ENCODE measurements around the gene CABYR. TPM values are rescaled to one million over a fixed set of nuclear protein-coding genes. Genes with fewer than 3 reads are reported as not detected.

Gene CABYR
- total and polyA plus RNA-seq, 9 donors: 1.1 to 8.1 (median 2.0) TPM; not detected in 1

DNA sequence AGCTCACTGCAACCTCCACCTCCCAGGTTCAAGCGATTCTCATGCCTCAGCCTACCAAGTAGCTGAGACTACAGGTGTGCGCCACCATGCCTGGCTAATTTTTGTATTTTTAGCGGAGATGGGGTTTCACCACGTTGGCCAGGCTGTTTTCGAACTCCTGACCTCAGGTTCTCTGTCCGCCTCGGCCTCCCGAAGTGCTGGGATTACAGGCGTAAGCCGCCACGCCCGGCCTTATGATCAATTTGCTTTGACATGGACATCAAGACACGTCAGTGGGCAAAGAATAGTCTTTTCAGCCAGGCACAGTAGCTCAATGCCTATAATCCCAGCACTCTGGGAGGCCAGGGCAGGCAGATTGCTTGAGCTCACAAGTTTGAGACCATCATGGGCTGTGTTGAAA lies 48.0 kb upstream of the CABYR start:
- Histone ChIP-seq H3K36me3 (no peaks in the 10 kb centered on the region), H3K27ac (no peak overlapping the region), H3K9me3 (no peaks in the 10 kb centered on the region), H3K4me1 (ENCODE audit: insufficient read depth) (no peaks in the 10 kb centered on the region), H3K4me3 (no peak overlapping the region), H3K27me3 (no peaks in the 10 kb centered on the region)
- DNase-seq: no peak
- intact Hi-C loops (cut with DNase I): no loop called here
- TF ChIP-seq EP300 (IDR thresholded peaks at IDR 0.05) (no peak), POLR2A (IDR thresholded peaks at IDR 0.05) (no peak)
- TF ChIP-seq, protein P1, sequence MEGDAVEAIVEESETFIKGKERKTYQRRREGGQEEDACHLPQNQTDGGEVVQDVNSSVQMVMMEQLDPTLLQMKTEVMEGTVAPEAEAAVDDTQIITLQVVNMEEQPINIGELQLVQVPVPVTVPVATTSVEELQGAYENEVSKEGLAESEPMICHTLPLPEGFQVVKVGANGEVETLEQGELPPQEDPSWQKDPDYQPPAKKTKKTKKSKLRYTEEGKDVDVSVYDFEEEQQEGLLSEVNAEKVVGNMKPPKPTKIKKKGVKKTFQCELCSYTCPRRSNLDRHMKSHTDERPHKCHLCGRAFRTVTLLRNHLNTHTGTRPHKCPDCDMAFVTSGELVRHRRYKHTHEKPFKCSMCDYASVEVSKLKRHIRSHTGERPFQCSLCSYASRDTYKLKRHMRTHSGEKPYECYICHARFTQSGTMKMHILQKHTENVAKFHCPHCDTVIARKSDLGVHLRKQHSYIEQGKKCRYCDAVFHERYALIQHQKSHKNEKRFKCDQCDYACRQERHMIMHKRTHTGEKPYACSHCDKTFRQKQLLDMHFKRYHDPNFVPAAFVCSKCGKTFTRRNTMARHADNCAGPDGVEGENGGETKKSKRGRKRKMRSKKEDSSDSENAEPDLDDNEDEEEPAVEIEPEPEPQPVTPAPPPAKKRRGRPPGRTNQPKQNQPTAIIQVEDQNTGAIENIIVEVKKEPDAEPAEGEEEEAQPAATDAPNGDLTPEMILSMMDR (IDR thresholded peaks at IDR 0.05): no peak
- WGBS, 3 donors: 97 to 98% (median 98%) methylated on average over 13 of the region's 13 CpGs

DNA sequence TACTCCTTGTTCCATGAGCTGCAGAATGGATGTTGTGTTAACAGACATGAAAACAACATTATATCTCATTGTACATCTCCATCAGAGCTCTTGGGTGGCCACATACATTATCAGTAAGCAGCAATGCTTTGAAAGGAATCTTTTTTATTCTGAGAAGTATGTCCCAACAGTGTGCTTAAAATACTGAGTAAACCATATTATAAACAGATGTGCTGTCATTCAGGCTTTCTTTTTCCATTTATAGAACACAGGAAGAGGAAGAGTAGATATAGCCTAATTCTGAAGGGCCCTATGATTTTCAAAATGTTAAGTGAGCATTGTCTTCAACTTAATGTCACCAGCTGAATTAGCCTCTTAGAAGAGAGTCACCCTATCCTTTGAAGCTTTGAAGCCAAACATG lies 44.3 kb upstream of the CABYR start:
- H3K4me3 ChIP-seq: no peak overlapping the region
- intact Hi-C loops (cut with DNase I): no loop called here
- DNase-seq: no peak

DNA sequence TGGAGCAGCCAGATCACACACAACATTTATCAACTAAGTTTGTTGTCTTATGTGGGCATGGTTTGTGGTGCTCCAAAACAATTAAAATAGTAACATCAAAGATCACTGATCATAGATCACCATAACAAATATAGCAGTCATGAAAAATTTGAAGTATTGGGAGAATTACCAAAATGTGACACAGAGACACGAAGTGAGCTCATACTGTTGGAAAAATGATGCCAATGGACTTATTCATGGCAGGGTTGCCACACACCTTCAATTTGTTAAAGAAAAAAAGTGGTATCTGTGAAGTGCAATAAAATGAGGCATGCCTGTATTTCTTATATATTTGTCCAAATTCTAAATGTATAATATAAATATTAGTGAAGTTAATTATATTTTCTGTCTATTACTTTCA lies 42.9 kb upstream of the CABYR start:
- peaks cover 3% of the 10 kb centered on the region in 2 donors for H3K9me3 ChIP-seq
- DNase-seq: no peak
- H3K36me3 ChIP-seq: no peaks in the 10 kb centered on the region
- intact Hi-C loops (cut with DNase I): no loop called here
- H3K27ac ChIP-seq: no peak overlapping the region
- 92 to 99% (median 92%) methylated on average over 1 of the region's 1 CpG for WGBS, 3 donors
- no peaks in the 10 kb centered on the region for H3K4me1 ChIP-seq (ENCODE audit: insufficient read depth)
- no peak overlapping the region for H3K4me3 ChIP-seq
- peaks cover 3% of the 10 kb centered on the region for H3K27me3 ChIP-seq
- TF ChIP-seq EP300 (IDR thresholded peaks at IDR 0.05): no peak
- TF ChIP-seq, protein P1 (IDR thresholded peaks at IDR 0.05): no peak
- no peak for TF ChIP-seq POLR2A (IDR thresholded peaks at IDR 0.05)

More for the DNA sequence above, 44.3 kb upstream of the CABYR start:
- peaks cover 3% of the 10 kb centered on the region in 2 donors for H3K9me3 ChIP-seq
- H3K4me1 ChIP-seq (ENCODE audit: insufficient read depth): no peaks in the 10 kb centered on the region
- no peak overlapping the region for H3K27ac ChIP-seq
- TF ChIP-seq, protein P1 (IDR thresholded peaks at IDR 0.05): no peak
- TF ChIP-seq POLR2A (IDR thresholded peaks at IDR 0.05) (no peak), EP300 (IDR thresholded peaks at IDR 0.05) (no peak)
- H3K27me3 ChIP-seq: peaks cover under 1% of the 10 kb centered on the region
- H3K36me3 ChIP-seq: no peaks in the 10 kb centered on the region

DNA sequence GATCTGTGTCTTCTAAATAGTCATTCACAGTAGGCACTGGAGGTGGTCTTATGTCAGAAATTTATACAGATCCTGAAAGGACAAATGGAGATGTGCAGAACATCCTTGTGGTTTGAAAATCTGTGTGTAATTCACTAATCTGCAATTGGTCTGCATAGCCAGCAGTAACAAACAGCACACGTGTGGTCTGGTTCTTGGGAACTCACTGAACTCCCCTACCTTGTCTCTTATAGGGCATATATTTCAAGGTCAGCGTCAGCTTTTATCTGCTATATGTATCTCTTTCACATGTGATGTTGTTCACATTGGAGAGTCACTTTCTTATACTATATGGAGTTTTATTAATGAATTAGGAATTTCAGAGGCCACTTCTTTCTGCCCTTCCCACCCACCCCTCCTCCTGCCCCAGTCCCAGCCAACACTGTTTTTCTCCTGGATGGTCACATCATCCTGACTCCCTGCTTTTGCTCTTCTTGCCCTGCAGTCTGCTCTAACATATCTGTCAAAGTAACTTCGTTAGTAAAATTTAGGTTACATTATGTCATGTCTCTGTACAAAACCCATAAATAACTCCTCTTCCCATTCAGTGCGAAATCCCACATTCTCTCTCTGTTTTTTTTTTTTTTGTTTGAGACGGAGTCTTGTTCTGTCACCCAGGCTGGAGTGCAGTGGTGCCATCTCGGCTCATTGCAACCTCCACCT lies 35.4 kb upstream of the CABYR start:
- H3K4me3 ChIP-seq: no peak overlapping the region
- WGBS, 3 donors: 52 to 62% (median 53%) methylated on average over 6 of the region's 6 CpGs
- intact Hi-C loops (cut with DNase I): no loop called here
- no peak overlapping the region for H3K27ac ChIP-seq
- H3K4me1 ChIP-seq (ENCODE audit: insufficient read depth): no peaks in the 10 kb centered on the region
- H3K27me3 ChIP-seq: peaks cover 3% of the 10 kb centered on the region
- no peak for TF ChIP-seq POLR2A (IDR thresholded peaks at IDR 0.05)
- TF ChIP-seq, protein P1 (IDR thresholded peaks at IDR 0.05): no peak
- H3K9me3 ChIP-seq: no peaks in the 10 kb centered on the region
- H3K36me3 ChIP-seq: no peaks in the 10 kb centered on the region
- no peak for DNase-seq
